ENCODE data around the gene TUB.

TUB gene

GRCh38 chr11:8045839-8046238 lies 35.2 kb upstream of the TUB start:
- no peak for DNase-seq (ENCODE audit: low read depth in 2 of 2)

- DNase-seq (ENCODE audit: low read depth in 2 of 2), result no peak
Measured at GRCh38 chr11:8047382-8047781, 33.6 kb upstream of the TUB start.

GRCh38 chr11:8049084-8049483 lies 31.9 kb upstream of the TUB start:
- no peak for DNase-seq (ENCODE audit: low read depth in 2 of 2)

- DNase-seq (ENCODE audit: low read depth in 2 of 2), result no peak
Measured at GRCh38 chr11:8055091-8055835, 25.7 kb upstream of the TUB start.

- no peak for DNase-seq (ENCODE audit: low read depth in 2 of 2)
Measured at GRCh38 chr11:8055836-8056526, 25.0 kb upstream of the TUB start.

- DNase-seq (ENCODE audit: low read depth in 2 of 2), result no peak
Measured at GRCh38 chr11:8056810-8057463, 24.1 kb upstream of the TUB start.

- DNase-seq (ENCODE audit: low read depth in 2 of 2), result no peak
Measured at GRCh38 chr11:8058216-8058615, 22.8 kb upstream of the TUB start.

- no peak for DNase-seq (ENCODE audit: low read depth in 2 of 2)
Measured at GRCh38 chr11:8059030-8059429, 22.0 kb upstream of the TUB start.

GRCh38 chr11:8059571-8060011 lies 21.4 kb upstream of the TUB start:
- DNase-seq (ENCODE audit: low read depth in 2 of 2), result no peak

GRCh38 chr11:8060146-8060719 lies 20.8 kb upstream of the TUB start:
- DNase-seq (ENCODE audit: low read depth in 2 of 2), result no peak

- no peak for DNase-seq (ENCODE audit: low read depth in 2 of 2)
Measured at GRCh38 chr11:8060801-8061554, 20.0 kb upstream of the TUB start.

GRCh38 chr11:8061555-8062428 lies 19.2 kb upstream of the TUB start:
- DNase-seq (ENCODE audit: low read depth in 2 of 2), result no peak

- no peak for DNase-seq (ENCODE audit: low read depth in 2 of 2)
Measured at GRCh38 chr11:8062781-8063257, 18.2 kb upstream of the TUB start.

- DNase-seq (ENCODE audit: low read depth in 2 of 2), result no peak
Measured at GRCh38 chr11:8063324-8063723, 17.7 kb upstream of the TUB start.

- DNase-seq (ENCODE audit: low read depth in 2 of 2), result no peak
Measured at GRCh38 chr11:8065031-8065430, 16.0 kb upstream of the TUB start.

GRCh38 chr11:8066036-8066910 lies 14.7 kb upstream of the TUB start:
- no peak for DNase-seq (ENCODE audit: low read depth in 2 of 2)

- no peak for DNase-seq (ENCODE audit: low read depth in 2 of 2)
Measured at GRCh38 chr11:8066911-8067455, 14.0 kb upstream of the TUB start.

- DNase-seq (ENCODE audit: low read depth in 2 of 2), result no peak
Measured at GRCh38 chr11:8067567-8067928, 13.5 kb upstream of the TUB start.

- no peak for DNase-seq (ENCODE audit: low read depth in 2 of 2)
Measured at GRCh38 chr11:8067929-8068575, 13.0 kb upstream of the TUB start.

All from stimulated activated CD4-positive, alpha-beta T cell treated with anti-CD3 and anti-CD28 coated beads, Interleukin-1b, Interleukin-23, amount 100 ng/mL, for 1 hour (primary cell).